Liver (tissue), 3 donors: ENCODE data around the gene MSL1.

Source experiments
- GABPA ChIP-seq, 2 donors: IDR thresholded peaks in 1 of 2; conservative IDR thresholded peaks in 1 of 2; 2 replicates each; pipeline ENCODE4 v1.6.1; 2016; ENCODE audit warnings: antibody characterized with exemption in 2 of 2, mild to moderate bottlenecking in 1 of 2, moderate library complexity in 1 of 2
- RAD21 ChIP-seq, 2 donors: IDR thresholded peaks; 2 replicates each; pipeline ENCODE4 v1.6.1; 2016; ENCODE audit warnings: antibody characterized with exemption in 2 of 2, mild to moderate bottlenecking in 2 of 2
- TAF1 ChIP-seq: conservative IDR thresholded peaks from 2 replicates; pipeline ENCODE4 v1.6.1; 2016; ENCODE audit warnings: antibody characterized with exemption, mild to moderate bottlenecking
- TF ChIP-seq, protein P1 (sequence below): fragments of 150-350 bp; IDR thresholded peaks from 2 replicates; pipeline ENCODE4 v1.5.1; 2017; ENCODE audit warnings: improper control_type of control experiment, low read depth, low read length; ENCODE audit not compliant: missing input control
- donor health status: healthy.
- donor health status: healthy.

DNA sequence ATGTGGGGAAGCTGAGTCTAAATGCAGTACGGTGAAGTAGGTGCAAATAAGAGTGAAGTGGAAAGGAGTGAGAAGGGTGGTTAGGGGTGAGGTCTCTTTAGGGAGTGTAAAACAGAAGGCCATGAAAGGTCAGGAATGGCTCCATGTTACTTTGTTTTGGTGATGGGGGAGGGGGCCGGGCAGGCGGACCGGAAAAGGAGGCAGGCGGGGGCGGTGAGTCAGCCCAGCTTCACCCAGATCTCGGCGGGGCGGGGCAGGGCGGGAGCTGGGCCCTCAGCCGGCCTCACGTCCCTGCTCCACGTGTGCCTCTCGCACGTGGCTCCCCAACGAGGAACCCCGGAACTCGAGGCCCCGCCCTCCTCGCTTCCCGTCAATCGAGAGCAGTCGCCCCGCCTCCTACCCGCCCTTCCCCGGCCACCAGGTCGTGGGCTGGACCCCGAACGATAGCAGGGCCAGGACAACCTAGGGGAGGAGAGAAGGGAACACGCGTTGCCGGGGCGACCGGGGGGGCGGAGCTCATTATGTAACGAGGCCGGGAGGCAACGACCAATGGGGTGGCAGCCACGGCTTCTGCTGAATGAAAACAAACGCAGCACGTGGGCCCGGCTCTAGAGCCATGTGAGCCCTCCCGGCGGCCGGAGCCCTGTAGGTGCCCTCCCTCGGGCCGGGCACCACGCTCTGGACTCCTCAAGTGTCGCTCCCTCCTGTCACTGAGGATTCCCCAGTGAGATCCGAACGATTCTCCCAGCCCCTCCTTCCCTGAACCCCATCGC is 22.7 kb upstream of the MSL1 start:
- peak; percentile 78 for TF ChIP-seq TAF1
- TF ChIP-seq, protein P1, sequence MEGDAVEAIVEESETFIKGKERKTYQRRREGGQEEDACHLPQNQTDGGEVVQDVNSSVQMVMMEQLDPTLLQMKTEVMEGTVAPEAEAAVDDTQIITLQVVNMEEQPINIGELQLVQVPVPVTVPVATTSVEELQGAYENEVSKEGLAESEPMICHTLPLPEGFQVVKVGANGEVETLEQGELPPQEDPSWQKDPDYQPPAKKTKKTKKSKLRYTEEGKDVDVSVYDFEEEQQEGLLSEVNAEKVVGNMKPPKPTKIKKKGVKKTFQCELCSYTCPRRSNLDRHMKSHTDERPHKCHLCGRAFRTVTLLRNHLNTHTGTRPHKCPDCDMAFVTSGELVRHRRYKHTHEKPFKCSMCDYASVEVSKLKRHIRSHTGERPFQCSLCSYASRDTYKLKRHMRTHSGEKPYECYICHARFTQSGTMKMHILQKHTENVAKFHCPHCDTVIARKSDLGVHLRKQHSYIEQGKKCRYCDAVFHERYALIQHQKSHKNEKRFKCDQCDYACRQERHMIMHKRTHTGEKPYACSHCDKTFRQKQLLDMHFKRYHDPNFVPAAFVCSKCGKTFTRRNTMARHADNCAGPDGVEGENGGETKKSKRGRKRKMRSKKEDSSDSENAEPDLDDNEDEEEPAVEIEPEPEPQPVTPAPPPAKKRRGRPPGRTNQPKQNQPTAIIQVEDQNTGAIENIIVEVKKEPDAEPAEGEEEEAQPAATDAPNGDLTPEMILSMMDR, result no peak
- TF ChIP-seq RAD21 (IDR thresholded peaks at IDR 0.05), result peak; percentile 33 to 44
- peak in 1 of 2 donors; percentile 78 for TF ChIP-seq GABPA (IDR thresholded peaks at IDR 0.05 in 1 of 2, conservative IDR thresholded peaks at IDR 0.05 in 1 of 2)
